GM19351 (cell line): Measurements from ENCODE around the gene NPAS2.

Source experiments
- ATAC-seq: cut with Tn5 transposase; IDR thresholded peaks from one replicate; pipeline ENCODE4 v1.9.1; 2021; ENCODE audit warnings: mild to moderate bottlenecking, moderate library complexity; ENCODE audit not compliant: unreplicated experiment

Gene NPAS2

GRCh38 chr2:100936972-100937542, 117.1 kb downstream of the NPAS2 start:
- no peak for ATAC-seq

GRCh38 chr2:100938031-100939026, 118.4 kb downstream of the NPAS2 start:
- no peak for ATAC-seq

- ATAC-seq: no peak
These were observed 119.5 kb downstream of the NPAS2 start for GRCh38 chr2:100939445-100939844.

- ATAC-seq: no peak
These were observed 120.3 kb downstream of the NPAS2 start for GRCh38 chr2:100940240-100940639.

GRCh38 chr2:100940766-100941645, 121.1 kb downstream of the NPAS2 start:
- no peak for ATAC-seq

GRCh38 chr2:100941646-100942240, 121.8 kb downstream of the NPAS2 start:
- ATAC-seq: no peak

GRCh38 chr2:100944617-100945432, 124.9 kb downstream of the NPAS2 start:
- ATAC-seq: no peak

GRCh38 chr2:100945433-100945740, 125.4 kb downstream of the NPAS2 start:
- no peak for ATAC-seq

GRCh38 chr2:100945930-100946607, 126.1 kb downstream of the NPAS2 start:
- ATAC-seq: no peak

GRCh38 chr2:100948942-100949811, 129.2 kb downstream of the NPAS2 start:
- no peak for ATAC-seq

GRCh38 chr2:100952512-100952911, 132.6 kb downstream of the NPAS2 start:
- ATAC-seq: no peak

GRCh38 chr2:100953406-100954043, 133.6 kb downstream of the NPAS2 start:
- ATAC-seq: no peak

- ATAC-seq: no peak
These were observed 134.1 kb downstream of the NPAS2 start for GRCh38 chr2:100954044-100954420.

GRCh38 chr2:100955226-100955625, 135.3 kb downstream of the NPAS2 start:
- ATAC-seq: no peak

GRCh38 chr2:100956081-100956480, 136.1 kb downstream of the NPAS2 start:
- no peak for ATAC-seq

- no peak for ATAC-seq
These were observed 138.2 kb downstream of the NPAS2 start for GRCh38 chr2:100957996-100958653.

- ATAC-seq: no peak
These were observed 139.4 kb downstream of the NPAS2 start for GRCh38 chr2:100959225-100959880.
